Measurements from ENCODE around the gene GNAI3.

The GNAI3 gene

DNA sequence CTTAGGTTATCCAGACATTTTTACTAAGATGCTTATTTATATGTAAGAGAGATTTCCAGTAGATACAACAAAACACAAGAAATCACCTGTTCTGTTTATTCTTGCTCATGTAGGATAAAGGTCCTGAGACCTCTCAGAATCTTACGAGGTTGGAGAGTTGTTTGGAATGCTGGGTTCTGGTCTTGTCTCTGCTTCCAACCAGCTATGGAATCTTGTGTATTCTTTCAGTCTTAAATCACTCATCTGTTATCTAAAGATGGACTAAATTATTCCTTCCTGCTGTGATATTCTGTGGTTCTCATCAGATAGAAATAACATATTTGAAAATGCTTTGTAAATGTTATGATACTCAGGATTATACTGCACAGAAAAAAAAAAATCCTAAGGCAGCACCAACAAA lies 49.7 kb downstream of the GNAI3 start:
- no peak for DNase-seq (ENCODE audit: low read depth, low spot score)

DNA sequence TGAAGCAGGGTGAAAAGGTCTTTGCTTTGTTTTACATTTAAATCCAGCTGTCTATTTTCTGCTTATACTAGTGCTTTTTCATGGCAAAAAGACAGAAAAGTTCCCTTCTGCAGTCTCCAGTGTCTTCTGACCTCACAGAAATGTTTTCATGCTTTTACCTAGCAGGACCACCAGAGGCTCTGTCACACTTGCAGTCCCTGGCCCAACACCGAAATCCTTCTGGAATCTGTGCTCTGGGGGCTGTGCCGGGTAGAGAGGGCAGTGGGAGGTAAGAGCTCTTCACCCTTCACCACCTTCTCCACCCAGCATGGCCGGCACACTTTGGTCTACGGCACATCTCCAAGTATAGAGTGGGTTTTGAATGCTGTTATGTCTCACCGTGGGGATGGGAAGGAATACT lies 50.2 kb downstream of the GNAI3 start:
- no peak for DNase-seq (ENCODE audit: low read depth, low spot score)

DNA sequence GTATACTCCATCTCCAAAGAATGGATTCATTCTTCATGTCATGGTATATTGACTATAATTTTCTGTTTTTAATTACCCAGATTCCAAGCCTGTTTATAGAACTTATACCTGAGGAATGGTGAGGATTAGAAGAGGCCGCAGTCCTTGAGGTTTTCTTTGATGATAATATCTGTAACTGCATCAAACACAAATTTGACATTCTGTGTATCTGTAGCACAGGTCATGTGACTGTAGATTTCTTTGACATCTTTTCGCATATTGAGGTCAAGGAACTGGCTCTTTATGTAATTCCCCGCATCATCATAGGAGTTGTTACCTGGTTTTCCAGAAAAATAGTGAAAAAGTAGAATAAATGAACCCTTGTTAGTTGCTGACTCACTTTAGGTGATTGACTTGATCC lies 54.8 kb downstream of the GNAI3 start:
- no peak for DNase-seq (ENCODE audit: low read depth, low spot score)

DNA sequence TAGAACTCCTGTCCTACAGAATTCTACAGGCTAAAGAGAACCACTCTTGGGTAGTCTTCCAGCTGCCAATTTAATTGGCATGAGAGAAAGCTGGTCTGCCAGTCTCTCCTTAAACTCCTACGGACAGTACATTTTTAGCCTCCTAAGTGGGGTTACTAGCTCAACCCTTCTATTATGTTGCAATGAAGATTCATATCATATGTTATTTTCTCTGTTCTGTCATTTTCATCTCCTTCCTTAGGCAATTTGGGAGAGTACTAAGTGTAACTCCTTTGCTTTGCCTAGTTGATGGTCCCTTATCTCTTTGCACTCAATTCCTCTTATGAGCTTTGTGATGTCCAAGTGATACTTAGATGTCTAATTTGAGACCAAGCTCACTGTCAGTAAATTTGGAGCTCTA lies 57.0 kb downstream of the GNAI3 start:
- no peak for DNase-seq (ENCODE audit: low read depth, low spot score)

DNA sequence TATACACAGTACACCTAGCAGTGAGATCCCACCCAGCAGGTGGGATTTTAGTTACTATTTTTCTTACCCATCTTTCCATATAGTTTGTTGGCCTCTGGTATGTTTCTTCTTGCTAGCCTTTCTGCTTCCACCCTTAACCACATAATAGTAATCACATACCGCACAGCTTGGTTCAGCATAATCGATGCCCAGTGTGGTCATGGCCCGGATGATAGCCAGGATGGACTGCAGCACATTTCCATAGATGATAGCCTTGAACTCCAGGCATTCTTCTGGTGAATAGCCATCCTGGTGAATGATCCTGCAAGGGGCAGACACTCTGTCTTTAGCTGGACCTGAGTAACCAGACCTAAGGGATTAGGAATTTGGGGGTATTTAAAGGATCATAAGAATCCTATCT lies 61.5 kb downstream of the GNAI3 start:
- DNase-seq (ENCODE audit: low read depth, low spot score): no peak

DNA sequence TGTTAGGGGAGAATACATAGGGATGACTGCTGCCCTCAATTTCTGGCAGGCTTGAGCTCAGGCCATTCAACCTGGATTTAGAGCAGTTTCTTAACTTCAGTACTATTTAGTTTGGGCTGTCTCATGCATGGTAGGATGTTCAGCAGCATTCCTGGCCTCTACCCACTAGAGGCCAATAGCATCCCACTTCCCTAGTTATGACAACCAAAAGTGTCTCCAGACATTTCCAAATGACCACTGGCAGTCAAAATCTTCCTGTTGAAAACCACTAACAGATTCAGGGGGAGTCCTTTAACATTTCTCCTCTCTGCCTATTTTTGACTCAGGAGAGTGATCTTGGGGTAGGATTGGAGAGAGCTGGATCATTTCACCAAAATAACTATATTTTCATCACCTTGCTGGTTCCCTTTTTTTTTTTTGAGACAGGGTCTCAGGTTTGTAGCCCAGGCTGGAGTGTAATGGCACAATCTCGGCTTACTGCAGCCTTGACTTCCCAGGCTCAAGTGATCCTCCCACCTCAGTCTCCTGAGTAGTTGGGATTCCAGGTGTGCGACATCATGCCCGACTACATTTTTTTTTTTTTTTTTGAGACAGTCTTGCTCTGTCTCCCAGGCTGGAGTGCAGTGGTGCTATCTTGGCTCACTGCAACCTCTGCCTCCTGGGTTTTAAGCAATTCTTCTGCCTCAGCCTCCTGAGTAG lies 62.3 kb downstream of the GNAI3 start:
- DNase-seq (ENCODE audit: low read depth, low spot score): no peak

DNA sequence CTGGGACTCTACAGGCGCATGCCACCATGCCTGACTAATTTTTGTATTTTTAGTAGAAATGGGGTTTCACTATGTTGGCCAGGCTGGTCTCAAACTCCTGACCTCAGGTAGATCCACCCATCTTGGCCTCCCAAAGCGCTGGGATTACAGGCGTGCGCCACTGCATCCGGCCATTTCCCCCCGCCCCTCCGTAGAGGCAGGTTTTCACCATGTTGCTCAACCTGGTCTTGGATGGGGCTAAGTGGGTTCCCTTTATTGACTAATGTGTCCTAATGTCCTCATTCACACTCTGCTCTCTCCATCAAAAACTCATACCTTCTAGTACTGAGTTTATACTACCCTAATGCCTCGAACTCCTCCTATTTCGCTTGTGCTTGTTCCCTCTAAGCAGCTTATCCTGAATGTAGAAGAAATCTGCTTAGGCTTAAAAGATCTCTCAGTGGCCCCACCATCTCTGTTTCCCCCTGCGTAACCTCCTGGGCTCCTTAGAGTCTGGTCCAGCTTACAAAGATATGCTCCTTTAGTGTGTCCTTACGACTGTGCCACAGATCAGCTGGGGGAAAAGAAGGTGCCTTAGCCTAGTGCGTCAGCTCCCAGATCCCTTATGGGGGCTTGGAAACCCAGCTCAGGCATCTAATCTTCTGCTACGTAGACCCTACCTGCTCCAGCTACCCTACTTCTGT lies 63.0 kb downstream of the GNAI3 start:
- DNase-seq (ENCODE audit: low read depth, low spot score): no peak

DNA sequence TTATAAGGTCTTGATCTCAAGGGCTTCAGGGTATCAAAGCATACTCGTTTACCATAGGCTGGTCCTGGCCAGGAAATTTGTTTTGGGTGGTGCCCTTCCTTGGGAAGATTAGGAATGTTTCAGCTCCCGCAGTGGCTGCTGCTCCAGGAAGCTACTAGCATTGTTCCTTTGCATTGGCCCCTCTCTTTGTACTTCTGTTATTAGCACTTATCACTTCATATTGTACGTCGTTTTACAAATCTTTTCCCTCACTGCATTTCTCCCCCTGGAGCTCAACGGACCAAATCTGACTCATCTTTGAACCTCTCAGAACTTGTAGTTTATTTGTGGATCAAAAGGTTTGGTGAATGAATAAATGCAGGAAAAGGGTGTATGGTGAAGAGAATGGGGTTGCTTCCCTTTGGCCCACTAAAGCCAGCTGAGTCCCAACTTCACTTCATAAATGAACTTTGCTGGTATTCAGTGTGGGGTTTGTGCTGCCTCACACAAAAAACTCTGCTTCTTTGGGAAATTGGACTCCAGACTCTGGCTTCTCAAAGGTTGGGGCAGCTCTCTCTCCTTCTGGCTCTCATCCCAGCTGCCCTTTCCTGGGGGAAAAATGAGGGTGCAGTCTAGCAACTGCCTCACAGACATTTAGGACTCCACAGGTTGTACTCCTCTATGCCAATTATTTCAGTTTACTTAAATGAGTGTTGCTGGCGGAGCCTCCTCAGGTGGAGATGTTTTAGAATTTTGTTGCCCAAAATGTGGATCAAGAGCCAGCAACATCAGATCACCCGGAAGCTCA lies 65.1 kb downstream of the GNAI3 start:
- no peak for DNase-seq (ENCODE audit: low read depth, low spot score)

DNA sequence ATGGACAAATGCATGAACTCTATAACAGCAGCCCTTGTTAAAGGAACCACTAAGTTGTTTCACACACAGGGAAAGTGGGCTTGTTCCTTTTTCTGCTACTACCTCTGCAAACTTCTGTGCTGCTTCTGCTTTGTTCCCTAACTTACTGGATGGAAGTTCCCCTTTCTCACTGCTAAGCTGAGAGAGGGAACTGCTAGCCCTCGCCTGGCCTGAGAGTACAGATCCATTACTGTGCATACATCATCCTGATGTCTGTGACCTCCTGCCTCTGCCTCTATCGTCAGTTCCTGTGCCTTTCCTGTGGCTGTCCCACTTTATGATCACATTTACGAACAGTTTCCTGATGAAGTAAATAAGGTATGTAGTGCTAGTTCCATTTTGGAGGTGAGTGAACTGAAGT lies 67.5 kb downstream of the GNAI3 start:
- no peak for DNase-seq (ENCODE audit: low read depth, low spot score)

DNA sequence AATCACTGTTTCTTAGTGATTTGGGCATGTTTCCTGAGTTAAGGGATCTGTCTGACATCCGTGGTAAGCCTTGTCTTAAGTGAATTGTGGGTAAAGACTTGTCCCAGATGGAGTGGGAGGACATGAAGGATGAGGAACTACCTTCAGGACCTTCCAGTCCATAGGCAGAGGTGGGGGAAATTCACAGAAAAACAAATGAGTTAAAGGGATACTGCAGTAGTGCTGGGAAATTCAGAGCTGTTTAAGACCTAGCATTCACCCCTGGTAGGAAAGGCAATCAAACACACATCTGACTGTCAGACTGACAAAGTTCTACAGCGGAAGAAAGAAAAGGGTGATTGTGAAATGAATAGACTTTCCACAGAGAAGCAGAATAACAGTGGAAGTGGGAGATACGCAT lies 68.0 kb downstream of the GNAI3 start:
- DNase-seq (ENCODE audit: low read depth, low spot score): no peak

DNA sequence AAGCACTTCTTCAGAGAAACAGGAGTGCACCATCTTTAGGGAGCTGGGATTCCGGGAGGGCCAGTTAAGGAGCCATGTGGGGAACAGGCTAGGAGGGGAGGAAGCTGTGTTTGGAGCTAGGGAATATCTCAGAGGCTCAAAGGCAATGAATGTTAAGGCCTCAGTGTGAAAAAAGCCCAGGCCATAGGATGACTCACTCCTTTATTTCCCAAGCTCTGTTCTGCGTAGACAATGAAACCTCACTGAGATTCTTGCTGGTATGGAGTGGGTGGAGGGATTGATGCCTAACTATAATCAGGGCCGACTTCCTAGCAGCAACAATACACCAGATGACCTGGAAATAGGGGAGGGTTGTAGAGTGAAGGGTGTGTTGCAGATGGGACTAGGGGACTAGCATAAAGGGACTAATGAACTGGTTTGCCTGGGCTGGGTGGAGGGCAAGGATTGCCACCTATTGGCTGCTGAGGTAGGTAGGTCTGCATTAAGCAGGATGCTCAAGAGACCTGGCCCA lies 68.9 kb downstream of the GNAI3 start:
- DNase-seq (ENCODE audit: low read depth, low spot score): peak; percentile 24

DNA sequence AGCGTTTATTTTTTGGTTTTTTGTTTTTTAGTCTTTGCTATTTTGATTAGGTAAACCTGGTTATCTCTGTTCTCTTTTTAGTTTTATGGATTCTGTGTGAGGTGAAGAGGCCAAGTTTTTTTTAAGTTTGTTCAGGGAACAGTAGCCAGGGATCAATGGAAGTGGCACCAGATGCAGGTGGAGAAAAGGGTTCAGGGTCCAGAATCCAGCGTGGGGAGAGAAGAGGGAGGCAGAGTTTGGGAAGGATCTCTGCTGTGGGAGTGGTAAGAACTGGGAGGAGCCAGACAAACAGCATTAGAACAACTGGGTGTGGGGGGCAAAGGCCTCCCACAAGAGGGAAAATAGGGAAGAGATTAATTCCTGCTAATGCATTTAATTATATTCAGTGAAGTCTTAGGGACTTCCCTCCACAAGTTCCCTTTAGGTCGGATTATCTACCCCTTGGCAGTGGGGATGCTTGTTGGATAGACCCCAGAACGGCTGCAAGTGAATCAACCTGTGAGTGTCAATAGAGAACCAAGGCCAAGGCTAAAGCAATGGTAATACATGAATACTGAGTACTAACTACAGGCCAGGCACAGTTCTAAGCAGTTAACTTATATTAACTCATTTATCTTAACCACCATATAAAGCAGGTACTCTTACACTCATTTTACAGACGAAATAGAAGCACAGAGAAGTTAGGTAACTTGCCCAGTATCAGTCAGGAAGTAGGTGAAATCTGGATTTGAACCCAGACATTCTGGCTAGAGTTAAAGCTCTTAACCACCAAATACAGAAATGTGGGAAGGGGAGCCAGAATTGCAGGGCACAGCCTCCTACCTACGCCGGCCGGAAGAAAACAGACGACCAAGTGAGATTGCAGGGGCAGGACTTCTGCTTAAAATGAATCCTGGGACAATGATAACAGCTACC lies 70.5 kb downstream of the GNAI3 start:
- DNase-seq (ENCODE audit: low read depth, low spot score): no peak

DNA sequence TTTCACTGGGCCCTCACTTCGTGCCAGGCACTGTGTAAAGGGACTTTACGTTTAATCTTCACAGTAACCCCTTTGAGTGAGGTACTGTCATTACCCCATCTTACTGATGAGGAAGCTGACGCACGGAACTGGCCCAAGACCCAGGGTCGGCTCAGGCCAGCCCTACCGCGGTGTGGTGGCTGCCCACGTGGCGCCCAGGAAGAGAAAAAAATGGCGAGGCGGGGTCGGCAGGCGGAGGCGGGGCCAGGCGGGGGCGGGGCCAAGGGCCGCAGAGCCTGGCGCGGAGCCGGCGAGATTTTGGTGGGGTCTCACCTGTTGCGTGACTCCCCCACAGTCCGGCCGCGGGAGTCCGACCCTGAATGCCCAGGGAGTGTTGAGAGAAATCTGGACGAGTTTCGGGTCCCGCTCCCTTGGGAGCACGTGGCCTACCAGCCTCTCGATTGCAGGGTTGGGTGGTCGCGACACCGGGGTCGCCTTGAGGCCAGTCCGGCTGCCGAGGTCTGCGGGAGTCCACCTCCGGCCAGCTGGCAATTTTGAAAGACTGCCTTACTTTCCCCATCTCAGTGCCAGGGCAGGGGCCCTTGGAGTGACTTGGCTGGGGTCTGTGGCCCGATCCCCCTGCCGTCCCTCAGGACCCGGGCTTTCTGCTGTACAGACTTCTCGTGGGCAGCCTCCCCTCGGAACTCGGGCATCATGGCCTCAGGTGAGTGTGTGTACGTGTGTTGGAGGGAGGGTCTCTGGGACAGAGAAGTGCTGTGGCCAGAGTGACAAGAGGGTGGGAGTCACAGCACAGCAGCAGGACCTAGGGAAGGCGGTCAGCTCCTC lies 71.4 kb downstream of the GNAI3 start, which contains the start of the genes AMPD2 and GNAT2:
TSS of gene AMPD2 (plus strand) at position 262 of the 825 bp plus-strand sequence. CDS start 1,339 bp downstream, outside the sequence.
TSS of gene GNAT2 (minus strand) at position 41 of the 825 bp plus-strand sequence. CDS start 6,746 bp downstream, outside the sequence.
- no peak for DNase-seq (ENCODE audit: low read depth, low spot score)

DNA sequence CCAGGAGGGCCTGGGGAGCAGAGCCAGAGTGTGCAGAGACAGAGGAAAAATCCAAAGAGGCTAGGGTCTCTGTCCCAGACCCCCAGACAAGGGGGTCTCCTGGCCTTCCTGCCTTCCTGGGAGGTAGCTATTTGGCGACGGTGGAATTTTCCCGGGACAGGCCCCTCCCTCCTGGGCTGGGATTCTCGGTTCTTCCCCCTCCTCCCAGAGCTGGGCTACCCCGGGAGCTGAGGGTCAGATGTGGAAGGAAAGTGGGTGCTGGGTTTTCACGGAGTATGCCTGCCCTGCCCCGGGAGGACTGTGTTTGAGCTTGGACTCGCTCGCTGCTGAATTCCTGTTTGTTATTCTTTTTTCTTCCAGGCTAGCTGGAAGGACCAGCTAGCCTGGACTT lies 72.0 kb downstream of the GNAI3 start:
- no peak for DNase-seq (ENCODE audit: low read depth, low spot score)

DNA sequence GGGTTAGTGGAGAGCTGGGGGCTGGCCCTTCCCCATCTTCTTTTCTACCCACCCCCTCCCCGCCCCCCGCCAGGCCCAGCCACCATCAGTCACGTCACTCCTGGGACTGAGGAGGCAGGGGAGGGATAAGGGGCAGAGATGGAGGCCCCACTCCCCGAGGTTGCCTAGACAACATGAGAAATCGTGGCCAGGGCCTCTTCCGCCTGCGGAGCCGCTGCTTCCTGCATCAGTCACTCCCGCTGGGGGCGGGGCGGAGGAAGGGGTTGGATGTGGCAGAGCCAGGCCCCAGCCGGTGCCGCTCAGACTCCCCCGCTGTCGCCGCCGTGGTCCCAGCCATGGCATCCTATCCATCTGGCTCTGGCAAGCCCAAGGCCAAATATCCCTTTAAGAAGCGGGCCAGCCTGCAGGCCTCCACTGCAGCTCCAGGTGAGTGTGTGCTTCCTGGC lies 72.4 kb downstream of the GNAI3 start:
- DNase-seq (ENCODE audit: low read depth, low spot score): peak; percentile 77

DNA sequence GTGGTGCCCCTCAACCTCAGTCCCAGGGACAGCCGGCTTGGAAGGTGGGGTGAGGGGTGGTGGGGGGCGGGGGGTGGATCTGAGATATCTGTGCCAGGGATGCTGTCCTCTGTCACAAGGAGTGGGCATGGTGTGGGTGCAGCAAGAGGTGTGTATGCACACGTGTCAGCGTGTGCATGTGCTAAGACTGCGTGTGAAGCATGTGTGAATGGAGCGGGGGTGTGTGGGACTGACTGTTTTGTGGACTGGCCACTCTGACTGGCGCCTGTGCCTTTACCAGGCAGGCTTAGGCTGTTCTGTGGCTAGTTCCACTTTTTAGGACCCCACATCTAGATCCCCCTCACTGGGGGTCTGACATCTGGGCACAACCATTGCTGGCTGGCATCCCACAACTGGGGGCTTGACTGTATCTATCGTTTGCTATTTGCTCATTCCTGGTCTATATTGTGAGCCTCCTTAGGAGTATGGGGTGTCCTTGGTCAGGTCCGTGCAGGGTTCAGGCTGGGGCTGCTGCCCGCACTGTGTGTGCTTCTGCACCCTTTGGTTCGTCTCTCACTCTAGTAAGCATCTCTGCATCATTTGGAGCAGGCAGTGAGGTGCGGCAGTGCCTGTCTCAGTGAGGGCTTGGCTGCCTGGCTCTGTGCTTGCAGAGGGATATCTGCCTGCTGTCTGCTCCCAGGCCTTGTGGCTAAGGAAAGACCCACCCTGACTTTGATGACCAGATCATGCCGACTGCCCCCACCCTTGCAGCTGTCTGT lies 73.1 kb downstream of the GNAI3 start:
- DNase-seq (ENCODE audit: low read depth, low spot score): no peak

DNA sequence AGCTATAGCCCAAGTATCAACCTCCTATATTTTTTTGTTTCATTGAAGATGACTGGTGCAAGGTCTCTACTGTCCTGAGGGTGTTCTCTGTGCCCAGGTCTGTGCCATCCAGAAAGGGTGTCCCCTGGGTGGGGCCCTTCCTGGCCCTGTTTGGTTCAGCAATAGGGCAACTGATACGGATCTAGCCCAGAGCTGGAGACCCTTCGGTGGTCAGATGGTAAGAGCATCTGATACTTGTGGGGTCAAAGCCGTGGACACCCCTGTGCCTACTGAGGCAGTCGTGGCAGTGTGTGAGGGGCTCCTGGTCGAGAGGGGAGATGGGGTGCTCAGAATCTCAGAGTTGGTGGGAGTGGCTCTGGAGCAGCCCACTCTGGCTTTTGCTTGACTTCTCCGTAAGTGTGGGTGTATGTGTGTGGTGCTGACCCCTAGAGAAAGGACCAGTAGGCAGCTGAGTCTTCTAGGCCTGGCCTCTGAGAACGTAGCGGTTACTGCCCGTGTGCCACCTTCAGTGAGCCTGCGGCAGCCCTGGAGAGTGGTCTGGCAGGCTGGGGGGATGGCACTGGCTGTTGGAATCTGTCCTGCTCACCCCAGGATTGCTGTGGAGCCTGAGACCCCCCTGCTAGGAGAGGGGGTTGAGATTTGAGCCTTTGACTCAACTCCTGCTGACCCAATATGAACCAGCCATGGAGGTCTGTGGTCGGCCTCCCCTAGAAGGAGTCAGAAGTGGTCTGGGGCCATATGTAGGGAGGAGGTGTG lies 73.9 kb downstream of the GNAI3 start:
- DNase-seq (ENCODE audit: low read depth, low spot score): no peak

DNA sequence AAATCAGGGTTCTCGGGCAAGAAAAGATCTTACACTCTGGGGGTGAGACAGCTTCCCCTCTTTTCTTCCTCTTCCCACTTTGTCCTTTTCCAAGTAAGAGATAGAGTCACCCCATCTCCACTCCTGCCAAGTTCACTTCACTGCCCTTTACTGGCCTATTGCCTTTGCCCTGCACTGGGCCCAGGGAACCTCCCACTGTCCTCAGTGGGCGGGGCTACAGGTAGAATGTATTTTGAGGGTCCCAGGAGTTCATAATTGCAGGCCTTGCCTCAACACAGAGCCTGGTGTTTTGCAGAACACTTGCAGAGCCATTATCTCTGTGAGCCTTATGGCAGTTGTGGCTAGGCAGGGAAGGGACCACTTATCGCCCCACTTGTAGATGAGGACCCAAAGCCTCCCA lies 74.5 kb downstream of the GNAI3 start:
- no peak for DNase-seq (ENCODE audit: low read depth, low spot score)

Data from smooth muscle cell of the brain vasculature (primary cell).